ENCODE measurements around the gene LEMD2. TPM values are rescaled to one million over a fixed set of nuclear protein-coding genes. Genes with fewer than 3 reads are reported as not detected.

The LEMD2 gene
- polyA plus RNA-seq, 1 of the 3 experiments (the other 2 are of a cell fraction) = 56.5 TPM

GRCh38 chr6:33801611-33802010 lies 12.7 kb upstream of the LEMD2 start:
- H3K27ac ChIP-seq (ENCODE audit: low read depth in 2 of 2, low read length in 1 of 2) = no peak overlapping the region; a peak in 1 of 4 replicates
- WGBS (ENCODE audit: low lambda C conversion rate) = 27% methylated on average over 2 of the region's 5 CpGs
- peaks cover 0 to 17% of the 10 kb centered on the region in 2 experiments; a peak in 1 of 4 replicates for H3K4me1 ChIP-seq (ENCODE audit: control insufficient read depth in 1 of 2, insufficient read depth in 2 of 2, low read depth in 1 of 2, low read length in 1 of 2)
- ChIA-PET CTCF (interaction anchor here (0.9 to 1.5 kb wide), 6 partner anchors 11 to 254 kb away, joined by 3 to 6 read pairs (median 4); no protein-coding TSS in a partner anchor), POLR2A (interaction anchor here (1.6 kb wide), 1 partner anchor 14 kb away, joined by 5 read pairs; no protein-coding TSS in a partner anchor)
- no peak overlapping the region for H2AFZ ChIP-seq (ENCODE audit: low read depth)
- no peak overlapping the region for H3K4me3 ChIP-seq (ENCODE audit: low read depth in 2 of 2, low read length in 1 of 2)
- no peaks in the 10 kb centered on the region for H3K27me3 ChIP-seq (ENCODE audit: insufficient read depth)
- H3K9me3 ChIP-seq = no peaks in the 10 kb centered on the region
- TF ChIP-seq CHD2 (IDR thresholded peaks at IDR 0.05; ENCODE audit: low read length, partially characterized antibody) (no peak), PBX3 (IDR thresholded peaks at IDR 0.05) (no peak), TAF1 (IDR thresholded peaks at IDR 0.05; ENCODE audit: borderline replicate concordance, low read depth, low read length) (no peak), RAD21 (IDR thresholded peaks at IDR 0.05; ENCODE audit: low read length) (no peak), RCOR1 (IDR thresholded peaks at IDR 0.05; ENCODE audit: low read length) (no peak), FOXM1 (IDR thresholded peaks at IDR 0.05; ENCODE audit: low read depth) (no peak), JUND (IDR thresholded peaks at IDR 0.05) (no peak), USF2 (IDR thresholded peaks at IDR 0.05; ENCODE audit: borderline replicate concordance, low read depth, low read length) (no peak), GATA2 (CRISPR knock-in tag; IDR thresholded peaks at IDR 0.05) (no peak), FOXJ3 (CRISPR knock-in tag; IDR thresholded peaks at IDR 0.05) (no peak), MEF2A (IDR thresholded peaks at IDR 0.05; ENCODE audit: borderline replicate concordance, low read depth) (no peak), NRF1 (IDR thresholded peaks at IDR 0.05; ENCODE audit: low read depth, low read length) (no peak), MXI1 (IDR thresholded peaks at IDR 0.05; ENCODE audit: low read depth, low read length) (no peak), TCF12 (IDR thresholded peaks at IDR 0.05) (no peak), EP300 (IDR thresholded peaks at IDR 0.05; ENCODE audit: borderline replicate concordance in 1 of 2, low read depth in 1 of 2, low read length in 1 of 2) (no peak), YY1 (IDR thresholded peaks at IDR 0.05; ENCODE audit: low read depth) (no peak), GABPA (IDR thresholded peaks at IDR 0.05; ENCODE audit: low read depth) (no peak), RFX5 (IDR thresholded peaks at IDR 0.05; ENCODE audit: low read length) (no peak)
- TF ChIP-seq, protein P1, sequence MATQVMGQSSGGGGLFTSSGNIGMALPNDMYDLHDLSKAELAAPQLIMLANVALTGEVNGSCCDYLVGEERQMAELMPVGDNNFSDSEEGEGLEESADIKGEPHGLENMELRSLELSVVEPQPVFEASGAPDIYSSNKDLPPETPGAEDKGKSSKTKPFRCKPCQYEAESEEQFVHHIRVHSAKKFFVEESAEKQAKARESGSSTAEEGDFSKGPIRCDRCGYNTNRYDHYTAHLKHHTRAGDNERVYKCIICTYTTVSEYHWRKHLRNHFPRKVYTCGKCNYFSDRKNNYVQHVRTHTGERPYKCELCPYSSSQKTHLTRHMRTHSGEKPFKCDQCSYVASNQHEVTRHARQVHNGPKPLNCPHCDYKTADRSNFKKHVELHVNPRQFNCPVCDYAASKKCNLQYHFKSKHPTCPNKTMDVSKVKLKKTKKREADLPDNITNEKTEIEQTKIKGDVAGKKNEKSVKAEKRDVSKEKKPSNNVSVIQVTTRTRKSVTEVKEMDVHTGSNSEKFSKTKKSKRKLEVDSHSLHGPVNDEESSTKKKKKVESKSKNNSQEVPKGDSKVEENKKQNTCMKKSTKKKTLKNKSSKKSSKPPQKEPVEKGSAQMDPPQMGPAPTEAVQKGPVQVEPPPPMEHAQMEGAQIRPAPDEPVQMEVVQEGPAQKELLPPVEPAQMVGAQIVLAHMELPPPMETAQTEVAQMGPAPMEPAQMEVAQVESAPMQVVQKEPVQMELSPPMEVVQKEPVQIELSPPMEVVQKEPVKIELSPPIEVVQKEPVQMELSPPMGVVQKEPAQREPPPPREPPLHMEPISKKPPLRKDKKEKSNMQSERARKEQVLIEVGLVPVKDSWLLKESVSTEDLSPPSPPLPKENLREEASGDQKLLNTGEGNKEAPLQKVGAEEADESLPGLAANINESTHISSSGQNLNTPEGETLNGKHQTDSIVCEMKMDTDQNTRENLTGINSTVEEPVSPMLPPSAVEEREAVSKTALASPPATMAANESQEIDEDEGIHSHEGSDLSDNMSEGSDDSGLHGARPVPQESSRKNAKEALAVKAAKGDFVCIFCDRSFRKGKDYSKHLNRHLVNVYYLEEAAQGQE (IDR thresholded peaks at IDR 0.05; ENCODE audit: low read depth, low read length) = no peak
- TF ChIP-seq, protein P2, sequence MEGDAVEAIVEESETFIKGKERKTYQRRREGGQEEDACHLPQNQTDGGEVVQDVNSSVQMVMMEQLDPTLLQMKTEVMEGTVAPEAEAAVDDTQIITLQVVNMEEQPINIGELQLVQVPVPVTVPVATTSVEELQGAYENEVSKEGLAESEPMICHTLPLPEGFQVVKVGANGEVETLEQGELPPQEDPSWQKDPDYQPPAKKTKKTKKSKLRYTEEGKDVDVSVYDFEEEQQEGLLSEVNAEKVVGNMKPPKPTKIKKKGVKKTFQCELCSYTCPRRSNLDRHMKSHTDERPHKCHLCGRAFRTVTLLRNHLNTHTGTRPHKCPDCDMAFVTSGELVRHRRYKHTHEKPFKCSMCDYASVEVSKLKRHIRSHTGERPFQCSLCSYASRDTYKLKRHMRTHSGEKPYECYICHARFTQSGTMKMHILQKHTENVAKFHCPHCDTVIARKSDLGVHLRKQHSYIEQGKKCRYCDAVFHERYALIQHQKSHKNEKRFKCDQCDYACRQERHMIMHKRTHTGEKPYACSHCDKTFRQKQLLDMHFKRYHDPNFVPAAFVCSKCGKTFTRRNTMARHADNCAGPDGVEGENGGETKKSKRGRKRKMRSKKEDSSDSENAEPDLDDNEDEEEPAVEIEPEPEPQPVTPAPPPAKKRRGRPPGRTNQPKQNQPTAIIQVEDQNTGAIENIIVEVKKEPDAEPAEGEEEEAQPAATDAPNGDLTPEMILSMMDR (IDR thresholded peaks at IDR 0.05) = no peak
- H3K36me3 ChIP-seq (replicated peaks in 1 of 2; ENCODE audit: control insufficient read depth in 1 of 2, insufficient read depth in 2 of 2, low read length in 1 of 2) = no peaks in the 10 kb centered on the region
- H4K20me1 ChIP-seq (ENCODE audit: insufficient read depth) = no peaks in the 10 kb centered on the region
- H3F3A ChIP-seq (replicated peaks; ENCODE audit: insufficient read depth) = no peaks in the 10 kb centered on the region
- no peak for DNase-seq
- no peak overlapping the region for H3K4me2 ChIP-seq
- no peaks in the 10 kb centered on the region for H3K79me2 ChIP-seq (ENCODE audit: insufficient read depth)
- H3K9ac ChIP-seq = no peak overlapping the region
- no peaks in the 10 kb centered on the region for H3K9me2 ChIP-seq
